Measurements from ENCODE around the gene DHRS7. TPM values are rescaled to one million over a fixed set of nuclear protein-coding genes. Genes with fewer than 3 reads are reported as not detected.

DHRS7 gene
- total and polyA plus RNA-seq, 9 of the 15 experiments (the other 6 are each of a cell fraction or from before 2014, with no cell fraction given) = 10.2 to 20.1 (median 15.7) TPM

DNA sequence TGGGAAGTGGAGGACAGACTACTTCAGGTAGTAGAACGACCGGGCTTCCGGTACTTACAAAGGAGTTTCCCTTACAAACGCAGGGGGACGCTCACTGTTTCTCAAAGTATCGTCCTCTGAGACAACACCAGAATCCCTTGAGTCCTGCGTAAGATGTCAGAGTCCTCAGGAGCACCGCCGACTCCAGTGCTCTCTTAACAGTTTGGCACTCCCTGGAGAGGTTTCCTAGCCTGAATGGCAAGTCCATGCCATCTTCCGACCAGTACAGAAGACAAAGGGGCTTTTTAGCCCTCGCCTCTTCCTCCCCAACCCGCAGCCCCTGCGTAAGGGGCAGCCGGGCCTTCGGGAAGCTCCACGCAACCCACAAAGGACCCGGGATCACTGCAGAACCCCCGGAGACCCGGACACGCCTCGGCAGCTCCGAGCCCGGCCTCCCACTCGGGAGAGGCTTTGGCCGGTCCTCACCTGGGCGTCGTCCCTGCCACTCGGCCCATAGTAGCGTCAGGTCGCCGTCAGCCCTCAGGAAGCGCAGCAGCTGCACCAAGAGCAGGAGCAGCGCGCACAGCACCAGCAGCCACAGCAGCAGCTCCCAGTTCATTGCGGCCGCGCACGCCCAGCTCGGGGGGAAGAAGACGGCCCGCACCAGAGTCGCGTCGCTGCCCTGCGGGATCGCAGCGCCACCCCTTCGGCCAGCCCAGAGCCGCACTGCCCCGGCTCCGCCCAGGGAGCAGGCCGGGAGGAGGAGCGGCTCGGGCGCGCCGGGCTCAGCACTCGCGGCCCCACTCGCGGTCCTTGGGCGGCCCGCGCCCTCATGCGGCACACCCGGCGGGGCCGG, at the start of gene DHRS7 (continued):
- TF ChIP-seq, protein P1, sequence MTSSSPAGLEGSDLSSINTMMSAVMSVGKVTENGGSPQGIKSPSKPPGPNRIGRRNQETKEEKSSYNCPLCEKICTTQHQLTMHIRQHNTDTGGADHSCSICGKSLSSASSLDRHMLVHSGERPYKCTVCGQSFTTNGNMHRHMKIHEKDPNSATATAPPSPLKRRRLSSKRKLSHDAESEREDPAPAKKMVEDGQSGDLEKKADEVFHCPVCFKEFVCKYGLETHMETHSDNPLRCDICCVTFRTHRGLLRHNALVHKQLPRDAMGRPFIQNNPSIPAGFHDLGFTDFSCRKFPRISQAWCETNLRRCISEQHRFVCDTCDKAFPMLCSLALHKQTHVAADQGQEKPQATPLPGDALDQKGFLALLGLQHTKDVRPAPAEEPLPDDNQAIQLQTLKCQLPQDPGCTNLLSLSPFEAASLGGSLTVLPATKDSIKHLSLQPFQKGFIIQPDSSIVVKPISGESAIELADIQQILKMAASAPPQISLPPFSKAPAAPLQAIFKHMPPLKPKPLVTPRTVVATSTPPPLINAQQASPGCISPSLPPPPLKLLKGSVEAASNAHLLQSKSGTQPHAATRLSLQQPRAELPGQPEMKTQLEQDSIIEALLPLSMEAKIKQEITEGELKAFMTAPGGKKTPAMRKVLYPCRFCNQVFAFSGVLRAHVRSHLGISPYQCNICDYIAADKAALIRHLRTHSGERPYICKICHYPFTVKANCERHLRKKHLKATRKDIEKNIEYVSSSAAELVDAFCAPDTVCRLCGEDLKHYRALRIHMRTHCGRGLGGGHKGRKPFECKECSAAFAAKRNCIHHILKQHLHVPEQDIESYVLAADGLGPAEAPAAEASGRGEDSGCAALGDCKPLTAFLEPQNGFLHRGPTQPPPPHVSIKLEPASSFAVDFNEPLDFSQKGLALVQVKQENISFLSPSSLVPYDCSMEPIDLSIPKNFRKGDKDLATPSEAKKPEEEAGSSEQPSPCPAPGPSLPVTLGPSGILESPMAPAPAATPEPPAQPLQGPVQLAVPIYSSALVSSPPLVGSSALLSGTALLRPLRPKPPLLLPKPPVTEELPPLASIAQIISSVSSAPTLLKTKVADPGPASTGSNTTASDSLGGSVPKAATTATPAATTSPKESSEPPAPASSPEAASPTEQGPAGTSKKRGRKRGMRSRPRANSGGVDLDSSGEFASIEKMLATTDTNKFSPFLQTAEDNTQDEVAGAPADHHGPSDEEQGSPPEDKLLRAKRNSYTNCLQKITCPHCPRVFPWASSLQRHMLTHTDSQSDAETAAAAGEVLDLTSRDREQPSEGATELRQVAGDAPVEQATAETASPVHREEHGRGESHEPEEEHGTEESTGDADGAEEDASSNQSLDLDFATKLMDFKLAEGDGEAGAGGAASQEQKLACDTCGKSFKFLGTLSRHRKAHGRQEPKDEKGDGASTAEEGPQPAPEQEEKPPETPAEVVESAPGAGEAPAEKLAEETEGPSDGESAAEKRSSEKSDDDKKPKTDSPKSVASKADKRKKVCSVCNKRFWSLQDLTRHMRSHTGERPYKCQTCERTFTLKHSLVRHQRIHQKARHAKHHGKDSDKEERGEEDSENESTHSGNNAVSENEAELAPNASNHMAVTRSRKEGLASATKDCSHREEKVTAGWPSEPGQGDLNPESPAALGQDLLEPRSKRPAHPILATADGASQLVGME (CRISPR knock-in tag; IDR thresholded peaks at IDR 0.05) = no peak
- no peak for TF ChIP-seq ZNF586 (CRISPR knock-in tag; conservative IDR thresholded peaks at IDR 0.05)
- TF ChIP-seq, protein P2, sequence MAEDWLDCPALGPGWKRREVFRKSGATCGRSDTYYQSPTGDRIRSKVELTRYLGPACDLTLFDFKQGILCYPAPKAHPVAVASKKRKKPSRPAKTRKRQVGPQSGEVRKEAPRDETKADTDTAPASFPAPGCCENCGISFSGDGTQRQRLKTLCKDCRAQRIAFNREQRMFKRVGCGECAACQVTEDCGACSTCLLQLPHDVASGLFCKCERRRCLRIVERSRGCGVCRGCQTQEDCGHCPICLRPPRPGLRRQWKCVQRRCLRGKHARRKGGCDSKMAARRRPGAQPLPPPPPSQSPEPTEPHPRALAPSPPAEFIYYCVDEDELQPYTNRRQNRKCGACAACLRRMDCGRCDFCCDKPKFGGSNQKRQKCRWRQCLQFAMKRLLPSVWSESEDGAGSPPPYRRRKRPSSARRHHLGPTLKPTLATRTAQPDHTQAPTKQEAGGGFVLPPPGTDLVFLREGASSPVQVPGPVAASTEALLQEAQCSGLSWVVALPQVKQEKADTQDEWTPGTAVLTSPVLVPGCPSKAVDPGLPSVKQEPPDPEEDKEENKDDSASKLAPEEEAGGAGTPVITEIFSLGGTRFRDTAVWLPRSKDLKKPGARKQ (CRISPR knock-in tag; IDR thresholded peaks at IDR 0.05) = no peak
- 0 out of 2 replicates have a peak, but pooled peaks have one; percentile 15 for TF ChIP-seq DMBX1 (CRISPR knock-in tag; IDR thresholded peaks at IDR 0.05; ENCODE audit: borderline replicate concordance)
- peak; percentile 89 for TF ChIP-seq RBFOX2 (IDR thresholded peaks at IDR 0.05; ENCODE audit: low read depth, low read length)
- TF ChIP-seq TFAM (CRISPR knock-in tag; conservative IDR thresholded peaks at IDR 0.05) = no peak
- TF ChIP-seq ZNF77 (CRISPR knock-in tag; IDR thresholded peaks at IDR 0.05) = no peak
- TF ChIP-seq, protein P3, sequence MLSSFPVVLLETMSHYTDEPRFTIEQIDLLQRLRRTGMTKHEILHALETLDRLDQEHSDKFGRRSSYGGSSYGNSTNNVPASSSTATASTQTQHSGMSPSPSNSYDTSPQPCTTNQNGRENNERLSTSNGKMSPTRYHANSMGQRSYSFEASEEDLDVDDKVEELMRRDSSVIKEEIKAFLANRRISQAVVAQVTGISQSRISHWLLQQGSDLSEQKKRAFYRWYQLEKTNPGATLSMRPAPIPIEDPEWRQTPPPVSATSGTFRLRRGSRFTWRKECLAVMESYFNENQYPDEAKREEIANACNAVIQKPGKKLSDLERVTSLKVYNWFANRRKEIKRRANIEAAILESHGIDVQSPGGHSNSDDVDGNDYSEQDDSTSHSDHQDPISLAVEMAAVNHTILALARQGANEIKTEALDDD (IDR thresholded peaks at IDR 0.05) = no peak
- TF ChIP-seq, protein P4, sequence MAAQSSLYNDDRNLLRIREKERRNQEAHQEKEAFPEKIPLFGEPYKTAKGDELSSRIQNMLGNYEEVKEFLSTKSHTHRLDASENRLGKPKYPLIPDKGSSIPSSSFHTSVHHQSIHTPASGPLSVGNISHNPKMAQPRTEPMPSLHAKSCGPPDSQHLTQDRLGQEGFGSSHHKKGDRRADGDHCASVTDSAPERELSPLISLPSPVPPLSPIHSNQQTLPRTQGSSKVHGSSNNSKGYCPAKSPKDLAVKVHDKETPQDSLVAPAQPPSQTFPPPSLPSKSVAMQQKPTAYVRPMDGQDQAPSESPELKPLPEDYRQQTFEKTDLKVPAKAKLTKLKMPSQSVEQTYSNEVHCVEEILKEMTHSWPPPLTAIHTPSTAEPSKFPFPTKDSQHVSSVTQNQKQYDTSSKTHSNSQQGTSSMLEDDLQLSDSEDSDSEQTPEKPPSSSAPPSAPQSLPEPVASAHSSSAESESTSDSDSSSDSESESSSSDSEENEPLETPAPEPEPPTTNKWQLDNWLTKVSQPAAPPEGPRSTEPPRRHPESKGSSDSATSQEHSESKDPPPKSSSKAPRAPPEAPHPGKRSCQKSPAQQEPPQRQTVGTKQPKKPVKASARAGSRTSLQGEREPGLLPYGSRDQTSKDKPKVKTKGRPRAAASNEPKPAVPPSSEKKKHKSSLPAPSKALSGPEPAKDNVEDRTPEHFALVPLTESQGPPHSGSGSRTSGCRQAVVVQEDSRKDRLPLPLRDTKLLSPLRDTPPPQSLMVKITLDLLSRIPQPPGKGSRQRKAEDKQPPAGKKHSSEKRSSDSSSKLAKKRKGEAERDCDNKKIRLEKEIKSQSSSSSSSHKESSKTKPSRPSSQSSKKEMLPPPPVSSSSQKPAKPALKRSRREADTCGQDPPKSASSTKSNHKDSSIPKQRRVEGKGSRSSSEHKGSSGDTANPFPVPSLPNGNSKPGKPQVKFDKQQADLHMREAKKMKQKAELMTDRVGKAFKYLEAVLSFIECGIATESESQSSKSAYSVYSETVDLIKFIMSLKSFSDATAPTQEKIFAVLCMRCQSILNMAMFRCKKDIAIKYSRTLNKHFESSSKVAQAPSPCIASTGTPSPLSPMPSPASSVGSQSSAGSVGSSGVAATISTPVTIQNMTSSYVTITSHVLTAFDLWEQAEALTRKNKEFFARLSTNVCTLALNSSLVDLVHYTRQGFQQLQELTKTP (IDR thresholded peaks at IDR 0.05; ENCODE audit: low read depth in 1 of 2, partially characterized antibody in 2 of 2) = no peak
- TF ChIP-seq COPS2 (conservative IDR thresholded peaks at IDR 0.05) = no peak
